ENCODE data around the gene MROH2A.

- TF ChIP-seq ATF3 (IDR thresholded peaks at IDR 0.05) (no peak), CTCF (IDR thresholded peaks at IDR 0.05 in 2 of 3, conservative IDR thresholded peaks at IDR 0.05 in 1 of 3; ENCODE audit: borderline replicate concordance in 1 of 3, insufficient read depth in 1 of 3, low read depth in 2 of 3, low read length in 2 of 3) (no peak), REST (IDR thresholded peaks at IDR 0.05; ENCODE audit: low read depth) (no peak), MAX (IDR thresholded peaks at IDR 0.05) (no peak), JUND (IDR thresholded peaks at IDR 0.05) (no peak), SIN3A (IDR thresholded peaks at IDR 0.05; ENCODE audit: low read depth) (no peak), RAD21 (IDR thresholded peaks at IDR 0.05; ENCODE audit: low read depth) (no peak), EGR1 (IDR thresholded peaks at IDR 0.05; ENCODE audit: low read depth) (no peak)
These were observed 13.2 kb downstream of the MROH2A start for GRCh38 chr2:233791151-233791882.

All from HCT116 (cell line).